Heart right ventricle (tissue), 16 donors: ENCODE data around the gene KCNMB1. TPM values are rescaled to one million over a fixed set of nuclear protein-coding genes. Genes with fewer than 3 reads are reported as not detected.

ENCODE experiments used
- ATAC-seq, 8 donors: fragments of 200-7000 bp; cut with Tn5 transposase; one replicate each; pipeline ENCODE4 v1.9.1; 2020; ENCODE audit warnings: mild to moderate bottlenecking in 8 of 8, moderate library complexity in 8 of 8, moderate number of reproducible peaks in 1 of 8
- DNase-seq, 2 donors: peaks; one replicate each; pipeline ENCODE4 v3.0.0-alpha.2; 2020
- H3K27ac ChIP-seq, 10 donors: fragments of 200-600 bp; sonication (generic) in 2 of 10; one replicate each; pipeline versions ENCODE4 v1.5.0 to v1.8.0; 2020 to 2022; ENCODE audit warnings: mild to moderate bottlenecking in 3 of 10
- H3K27me3 ChIP-seq, 7 donors: fragments of 200-600 bp; one replicate each; pipeline ENCODE4 v1.8.0; 2021 to 2022; ENCODE audit warnings: mild to moderate bottlenecking in 2 of 7
- H3K36me3 ChIP-seq, 9 donors: fragments of 200-600 bp; sonication (generic) in 1 of 9; one replicate each; pipeline versions ENCODE4 v1.5.0 to v1.8.0; 2020 to 2022; ENCODE audit warnings: mild to moderate bottlenecking in 2 of 9
- H3K4me1 ChIP-seq, 9 donors: fragments of 200-600 bp; sonication (generic) in 1 of 9; one replicate each; pipeline versions ENCODE4 v1.5.0 to v1.8.0; 2020 to 2022; ENCODE audit warnings: mild to moderate bottlenecking in 4 of 9
- H3K4me3 ChIP-seq, 10 donors: fragments of 200-600 bp; sonication (generic) in 2 of 10; one replicate each; pipeline versions ENCODE4 v1.5.0 to v1.8.0; 2020 to 2022; ENCODE audit warnings: mild to moderate bottlenecking in 7 of 10, moderate library complexity in 2 of 10
- H3K9me3 ChIP-seq, 11 donors: fragments of 200-600 bp in 10 of 11; sonication (generic) in 2 of 11; one replicate each; pipeline versions ENCODE4 v1.5.0 to v1.8.0; 2013 to 2022; ENCODE audit warnings: mild to moderate bottlenecking in 2 of 11, control low read depth in 1 of 11, moderate library complexity in 1 of 11
- CTCF ChIP-seq, 9 donors: fragments of 200-600 bp; sonication (generic) in 2 of 9; IDR thresholded peaks; one replicate each; pipeline versions ENCODE4 v1.5.0 to v1.8.0; 2021 to 2022; ENCODE audit warnings: antibody characterized with exemption in 9 of 9, mild to moderate bottlenecking in 5 of 9, moderate library complexity in 1 of 9
- WGBS, 2 donors: extraction: QIAGEN DNeasy Blood & Tissue Kit; methylation state at CpG; one replicate each; pipeline ENCODE4 v1.1.7; 2013; ENCODE audit warnings: inconsistent platforms in 1 of 2; 5-methylcytosine and 5-hydroxymethylcytosine counted together
- intact Hi-C, 10 donors: fragments of 100-400 bp; cut with DNase I; formaldehyde crosslinking; loops; one replicate each; pipeline versions ENCODE4 v1.11.1 to v1.14.2; 2022
- long read RNA-seq, 3 donors: library from polyadenylated mRNA; unstranded; transcript quantifications; one replicate each; pipeline ENCODE4 v2.0.0, GENCODE V29; 2020 to 2021
- polyA plus RNA-seq, 2 donors: library from polyadenylated mRNA; stranded (reverse); fragments of 200-250 nt; gene quantifications; one replicate each; pipeline ENCODE4 v1.2.3, GENCODE V29; 2013
- total RNA-seq, 10 donors: library from RNA; stranded (reverse); fragmentation: NEBNext Ultra II Directional in 3 of 10; extraction: Animal tissue kit (Norgen Biotek cat#: 25700) in 3 of 10; gene quantifications; one replicate each; pipeline versions ENCODE4 v1.2.1 to v1.2.4, GENCODE V29; 2021 to 2023
- donor health status: Arrhythmogenic right ventricular cardiomyopathy.
- donor health status: ischemic (EF 13 %, LVEDD 7.1; RV severe dilation, severe dysfunction).
- donor health status: healthy with polysubstance abuse.
- donor health status: DM: no; HTN: yes; CAD: no.
- donor health status: DM: no; HTN: no; CAD: no.
- donor health status: ischemic (EF 25% LVEDD 6.9; RV normal size, moderate dysfunction).
- donor health status: ischemic (EF 25% LVEDD 5.7; RV mildly dilated, moderate dysfunction).
- donor health status: healthy.
- donor health status: DM: yes; HTN: yes; CAD: no.
- donor health status: Ischemic cardiomyopathy.
- donor health status: ischemic (EF 35%, LVEDD 5.7; RV mildly dilated, moderate dysfunction).
- donor health status: nonischemic (EF 11% LVEDD 7.7; RV severe dilation, severe dysfunction).
- donor health status: DM: yes; HTN: yes; CAD: no.
- donor health status: PGD.
- donor health status: ischemic (EF 29% LVEDD 5.4; RV normal size, mild dysfunction).
- donor health status: nonischemic (EF 23%, LVEDD 6.1; RV moderate dilation, normal function).

The KCNMB1 gene
- total RNA-seq (1 to 10 TPM in 7 of 10 donors, under 1 TPM in 3; 0.90 to 2.8 (median 1.2) TPM), polyA plus RNA-seq (1 to 10 TPM; 1.2 to 2.7 TPM)
- long read RNA-seq, donor 1, partial matches to known transcripts: 0 of 1 reads
- long read RNA-seq, donor 1, other reads (novel, unspliced or antisense): 1 of 1 reads
- long read RNA-seq, donor 2, full-length matches to known transcripts: 1 of 2 reads
- long read RNA-seq, donor 2, partial matches to known transcripts: 0 of 2 reads
- long read RNA-seq, donor 2, other reads (novel, unspliced or antisense): 1 of 2 reads
- long read RNA-seq, donor 3: 0 reads

DNA sequence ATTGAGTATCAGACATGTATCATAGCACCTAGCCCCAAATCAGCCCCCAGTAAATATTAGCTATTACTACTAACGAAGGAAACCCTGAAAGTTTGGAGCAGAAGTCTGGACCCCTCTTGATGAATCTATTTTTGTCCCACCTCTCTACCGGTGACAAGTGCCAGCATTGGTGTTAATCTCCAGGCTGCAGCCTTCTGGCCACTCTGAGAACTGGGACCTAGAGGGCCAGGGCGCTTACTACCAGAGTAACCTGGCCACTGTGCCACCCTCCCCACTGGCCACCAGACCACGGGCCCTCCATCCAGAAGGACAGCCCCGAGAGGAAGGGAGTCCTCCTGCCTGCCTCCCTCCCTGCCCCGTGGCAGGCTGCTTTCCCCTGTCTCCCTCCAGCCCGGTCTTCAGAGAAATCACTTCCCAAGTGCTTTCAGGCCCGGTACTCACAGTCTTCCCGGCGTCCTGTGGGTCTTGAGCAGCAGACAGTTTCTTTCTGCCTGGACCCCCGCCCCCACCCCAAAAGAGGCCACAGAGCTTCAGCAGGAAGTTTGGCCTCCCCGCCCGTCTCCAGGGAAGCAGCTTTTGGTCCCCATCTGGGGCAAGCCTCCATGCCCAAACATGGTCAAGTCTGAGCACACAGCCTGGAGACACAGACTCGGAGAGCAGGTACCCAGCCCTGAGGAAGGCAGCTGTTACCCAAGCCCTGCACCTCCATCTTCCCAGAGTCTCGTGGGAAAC lies at the start of gene KCNMB1:
Gene KCNMB1, minus strand, starts transcription at position 550 of the 732 bp plus-strand sequence. CDS start 3,920 bp downstream, outside the sequence.
- H3K4me3 ChIP-seq: peak within 1 kb of the TSS in 9 of 10 donors; percentile 17 to 52 (median 42)
- WGBS, 2 donors: 14 to 26% methylated on average over 15 of the region's 15 CpGs
- ATAC-seq (peak; percentile 41 to 83 (median 67)), DNase-seq (peak in 1 of 2 donors; percentile 29)
- H3K27ac ChIP-seq: peak within 1 kb of the TSS in 5 of 10 donors; percentile 47 to 76 (median 68)
- no peaks in the 10 kb centered on the region for H3K27me3 ChIP-seq
- no peaks in the 10 kb centered on the region for H3K9me3 ChIP-seq
- intact Hi-C loops: no loop called here
- peaks cover 0 to 7% (median 0%) of the 10 kb centered on the region in 9 donors for H3K36me3 ChIP-seq
- H3K4me1 ChIP-seq: peaks cover 0 to 35% (median 16%) of the 10 kb centered on the region in 9 donors
- TF ChIP-seq CTCF (IDR thresholded peaks at IDR 0.05): peak in 1 of 9 donors; percentile 13

GRCh38 chr5:170438581-170438980 lies 49.4 kb upstream of the KCNMB1 start:
- Histone ChIP-seq H3K4me1 (no peaks in the 10 kb centered on the region), H3K36me3 (no peaks in the 10 kb centered on the region), H3K9me3 (no peaks in the 10 kb centered on the region), H3K27ac (no peak overlapping the region), H3K27me3 (peaks cover 0 to 4% (median 0%) of the 10 kb centered on the region in 7 donors), H3K4me3 (no peak overlapping the region)
- WGBS, 2 donors: 92 to 95% methylated on average over 8 of the region's 8 CpGs
- DNase-seq (no peak), ATAC-seq (no peak)
- no peak for TF ChIP-seq CTCF (IDR thresholded peaks at IDR 0.05)
- intact Hi-C loops: loop anchor here in 4 of 10 donors (5.0 to 10.0 kb wide), 4 partner anchors 189 to 896 kb away; no protein-coding TSS in a partner anchor

DNA sequence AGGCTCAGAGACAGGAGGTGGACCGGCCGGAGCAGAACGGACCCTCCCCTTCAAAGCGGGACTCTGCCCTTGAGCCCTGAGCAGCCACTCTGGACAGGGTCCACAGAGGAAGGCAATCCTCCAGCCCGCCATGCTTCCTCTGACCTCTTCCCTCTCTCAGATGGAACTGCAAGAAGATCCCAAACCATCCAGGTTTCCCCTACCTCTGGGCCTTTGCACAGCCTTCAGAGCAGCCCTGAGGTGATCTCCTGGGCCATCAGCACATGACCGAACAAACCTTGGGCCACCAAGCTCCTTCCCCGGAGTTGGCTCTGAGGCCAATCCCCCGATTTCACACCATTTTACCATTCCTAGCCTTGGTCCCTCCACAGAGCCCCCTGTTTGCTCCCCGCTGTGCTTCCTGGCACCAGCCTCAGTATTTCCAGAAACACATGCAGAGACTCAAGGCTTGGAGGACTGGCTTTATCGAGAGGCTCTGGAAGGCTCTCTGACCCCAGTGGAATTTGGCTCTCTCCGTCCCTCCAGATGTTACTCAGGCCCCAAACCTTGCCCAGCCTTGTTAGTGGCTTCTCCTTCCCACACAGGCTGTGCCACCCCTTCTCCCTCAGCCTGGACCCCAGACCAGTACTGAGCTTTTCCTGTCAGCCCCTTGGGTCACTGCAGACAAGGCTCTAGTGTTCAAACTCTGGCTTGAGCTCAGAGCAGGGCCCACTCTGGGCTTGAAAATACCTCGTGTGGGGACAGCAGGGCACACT lies 48.6 kb upstream of the KCNMB1 start:
- H3K27ac ChIP-seq: no peak overlapping the region
- H3K4me3 ChIP-seq: no peak overlapping the region
- WGBS, 2 donors: 82 to 86% methylated on average over 12 of the region's 12 CpGs
- no peaks in the 10 kb centered on the region for H3K4me1 ChIP-seq
- intact Hi-C loops: loop anchor here in 4 of 10 donors (5.0 to 10.0 kb wide), 4 partner anchors 190 to 897 kb away; no protein-coding TSS in a partner anchor
- no peak for TF ChIP-seq CTCF (IDR thresholded peaks at IDR 0.05)
- DNase-seq: no peak
- no peak for ATAC-seq
- H3K9me3 ChIP-seq: peaks cover 0 to 4% (median 0%) of the 10 kb centered on the region in 11 donors
- H3K27me3 ChIP-seq: peaks cover 0 to 4% (median 0%) of the 10 kb centered on the region in 7 donors
- no peaks in the 10 kb centered on the region for H3K36me3 ChIP-seq

DNA sequence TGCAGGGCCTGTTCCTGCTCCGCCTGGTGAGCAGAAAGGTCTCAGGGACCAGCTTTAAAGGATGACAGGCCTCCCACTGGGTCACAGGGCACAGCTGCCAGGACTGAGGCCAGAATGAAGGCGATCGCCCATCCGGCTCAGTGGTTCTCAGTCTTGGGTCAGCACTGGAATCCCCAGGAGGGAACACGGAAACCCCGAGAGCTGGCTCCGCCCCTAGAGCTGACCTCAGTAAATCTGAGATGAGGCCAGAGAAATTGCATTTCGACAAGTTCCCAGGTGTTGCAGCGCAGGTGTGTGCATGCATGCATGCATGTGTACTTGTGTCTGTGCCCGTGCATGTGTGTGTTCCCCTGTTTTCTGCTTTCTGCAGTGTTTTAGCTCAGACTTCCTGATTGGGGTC lies 47.2 kb upstream of the KCNMB1 start:
- DNase-seq (no peak), ATAC-seq (no peak)
- no peaks in the 10 kb centered on the region for H3K4me1 ChIP-seq
- peaks cover 0 to 12% (median 0%) of the 10 kb centered on the region in 11 donors for H3K9me3 ChIP-seq
- TF ChIP-seq CTCF (IDR thresholded peaks at IDR 0.05): no peak
- H3K27me3 ChIP-seq: peaks cover 0 to 4% (median 0%) of the 10 kb centered on the region in 7 donors
- intact Hi-C loops: loop anchor here in 4 of 10 donors (5.0 to 10.0 kb wide), 4 partner anchors 191 to 898 kb away; no protein-coding TSS in a partner anchor
- H3K4me3 ChIP-seq: no peak overlapping the region
- no peaks in the 10 kb centered on the region for H3K36me3 ChIP-seq
- no peak overlapping the region for H3K27ac ChIP-seq
- WGBS, 2 donors: 89% methylated on average over 10 of the region's 10 CpGs
